GM12891 (cell line): ENCODE results near the gene MRPL27.

Experiments used
- DNase-seq: peaks from one replicate; pipeline ENCODE4 v3.0.0; 2011; ENCODE audit warnings: low spot score; ENCODE audit not compliant: insufficient read length
- FAIRE-seq: peaks from 2 replicates; lab custom pipeline; 2011; peaks lifted over from hg19 to GRCh38; lab: Jason Lieb, UNC
- PAX5 ChIP-seq: IDR thresholded peaks from 2 replicates; pipeline ENCODE4 v1.6.1; 2011; ENCODE audit warnings: low read length, moderate library complexity, mild to moderate bottlenecking; ENCODE audit not compliant: insufficient read depth, severe bottlenecking
- POLR2A ChIP-seq: IDR thresholded peaks from 2 replicates; pipeline ENCODE4 v1.6.1; 2011; ENCODE audit warnings: low read depth, low read length, control low read depth
- POLR2AphosphoS5 ChIP-seq: IDR thresholded peaks from 2 replicates; pipeline ENCODE4 v1.6.1; 2011; ENCODE audit warnings: low read depth, low read length, control low read depth
- POU2F2 ChIP-seq: IDR thresholded peaks from 2 replicates; pipeline ENCODE4 v1.6.1; 2011; ENCODE audit warnings: low read depth, mild to moderate bottlenecking, control low read depth, low read length, moderate library complexity
- SPI1 ChIP-seq: IDR thresholded peaks from 2 replicates; pipeline ENCODE4 v1.6.1; 2011; ENCODE audit warnings: low read depth, low read length, control low read depth
- TAF1 ChIP-seq: IDR thresholded peaks from 2 replicates; pipeline ENCODE4 v1.6.1; 2011; ENCODE audit warnings: low read depth, low read length, control low read depth

Gene MRPL27

DNA sequence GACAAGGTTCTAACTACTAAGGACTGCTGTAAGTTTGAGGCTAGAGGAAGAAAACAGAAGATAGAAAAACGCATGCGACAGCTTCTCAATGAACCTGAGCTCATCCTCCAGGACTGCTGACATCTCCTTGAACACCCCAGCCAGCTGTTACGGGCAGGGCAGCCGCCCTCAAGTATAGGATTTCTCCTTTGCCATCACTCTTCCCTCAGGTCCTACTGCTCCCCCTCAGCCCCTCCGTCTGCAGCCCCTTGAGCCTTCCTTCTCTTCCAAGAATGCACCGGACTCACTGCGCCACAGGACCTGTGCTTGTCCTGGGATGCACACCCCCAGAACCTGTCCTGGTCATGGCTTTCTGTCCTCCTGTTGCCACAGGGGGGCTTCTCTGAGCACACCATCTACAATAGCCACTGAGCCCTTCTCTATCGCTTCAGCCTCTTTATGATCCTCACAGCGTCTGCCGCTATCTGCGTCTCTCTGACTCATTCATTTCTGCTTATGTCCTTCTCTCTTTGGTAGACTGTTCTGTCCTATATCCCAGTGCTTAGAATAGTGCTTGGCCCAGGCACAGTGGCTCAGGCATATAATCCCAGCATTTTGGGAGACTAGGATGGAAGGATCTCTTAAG lies 42.7 kb downstream of the MRPL27 start:
- FAIRE-seq (no peak), DNase-seq (no peak)
- TF ChIP-seq TAF1 (no peak), POLR2A (no peak), POU2F2 (no peak), POLR2AphosphoS5 (no peak), SPI1 (no peak)

DNA sequence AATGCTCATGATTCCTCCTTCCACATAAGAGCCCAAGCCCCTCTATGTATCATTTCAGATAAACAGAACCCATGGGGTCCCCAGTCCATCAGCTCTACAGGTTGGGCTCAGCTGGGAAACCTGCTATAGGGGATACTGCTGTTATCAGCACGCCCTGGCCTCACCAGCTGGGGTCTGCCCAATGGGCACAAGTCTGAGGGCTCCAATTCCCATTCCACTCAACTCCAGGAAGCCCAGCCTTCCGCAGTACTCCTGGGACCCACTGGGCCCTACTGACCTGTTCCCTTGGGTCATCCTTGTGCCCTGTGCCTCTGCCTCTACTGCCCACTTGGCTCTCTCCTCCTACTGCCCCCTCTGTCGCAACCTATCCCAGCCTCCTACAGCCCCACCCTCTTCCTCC lies 43.3 kb downstream of the MRPL27 start:
- TF ChIP-seq TAF1, result no peak
- no peak for TF ChIP-seq PAX5
- TF ChIP-seq POLR2AphosphoS5, result no peak
- TF ChIP-seq POU2F2, result no peak
- TF ChIP-seq POLR2A, result no peak
- TF ChIP-seq SPI1, result no peak
- DNase-seq (no peak), FAIRE-seq (no peak)

DNA sequence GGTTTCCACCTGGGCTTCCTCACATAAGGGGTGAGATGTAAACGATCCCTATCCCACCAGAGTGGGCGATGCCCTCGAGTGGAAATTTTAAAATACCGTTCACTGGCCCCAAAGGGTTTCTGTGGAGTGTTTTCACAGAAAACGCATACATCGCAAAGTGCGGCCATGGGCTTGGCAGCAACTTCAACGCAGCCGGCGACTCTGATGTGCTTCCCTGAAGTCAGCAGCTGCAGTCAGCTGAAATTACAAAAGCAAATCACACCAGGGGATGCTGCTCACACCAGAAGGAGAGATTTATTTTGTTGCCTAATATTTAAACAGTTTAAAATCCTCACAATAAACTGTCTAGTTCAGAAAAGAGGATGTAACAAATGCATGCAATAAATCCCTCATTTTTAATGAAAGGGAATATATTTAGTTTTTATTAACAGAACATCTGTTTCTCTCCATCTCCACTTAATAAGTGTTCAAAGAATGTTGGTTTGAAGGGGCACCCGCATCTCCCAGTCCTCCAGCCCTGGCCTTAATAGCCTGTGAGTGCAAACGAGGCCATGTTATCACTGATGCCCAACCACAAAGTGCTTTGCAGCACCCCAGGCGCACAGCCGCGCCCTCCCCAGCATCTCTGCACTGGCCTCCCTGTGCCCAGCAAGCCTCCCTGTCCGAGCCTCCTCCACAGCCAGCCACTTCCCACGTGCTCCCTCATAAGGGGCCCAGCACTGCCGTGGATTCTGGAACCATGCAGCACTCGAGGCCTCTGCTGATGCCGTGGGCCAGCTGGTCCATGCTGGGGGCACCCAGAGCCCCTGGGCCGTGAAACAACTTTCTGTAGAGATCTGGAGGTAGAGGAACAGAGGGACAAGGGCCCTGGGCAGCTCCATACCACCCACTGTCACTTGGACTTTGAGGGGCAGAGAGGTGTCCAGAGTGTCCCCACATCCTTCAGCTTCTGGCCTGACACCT lies 44.3 kb downstream of the MRPL27 start:
- DNase-seq, result no peak
- no peak for FAIRE-seq
- TF ChIP-seq PAX5 (no peak), POLR2AphosphoS5 (no peak), SPI1 (no peak), POU2F2 (no peak), POLR2A (no peak), TAF1 (no peak)

GRCh38 chr17:50326831-50327364 lies 46.1 kb downstream of the MRPL27 start:
- DNase-seq (no peak), FAIRE-seq (no peak)
- TF ChIP-seq PAX5, result no peak
- peak; percentile 5; the same call in 1 of the 2 replicates for TF ChIP-seq SPI1

GRCh38 chr17:50325906-50326305 lies 47.1 kb downstream of the MRPL27 start:
- DNase-seq, result no peak
- no peak for FAIRE-seq
- TF ChIP-seq TAF1 (no peak), PAX5 (no peak), SPI1 (no peak), POLR2A (no peak), POU2F2 (no peak), POLR2AphosphoS5 (no peak)

GRCh38 chr17:50323060-50323459 lies 49.9 kb downstream of the MRPL27 start:
- DNase-seq (no peak), FAIRE-seq (no peak)
- no peak for TF ChIP-seq POLR2A
- TF ChIP-seq POLR2AphosphoS5, result no peak
- TF ChIP-seq SPI1, result no peak
- TF ChIP-seq PAX5, result no peak
- no peak for TF ChIP-seq TAF1
- no peak for TF ChIP-seq POU2F2

GRCh38 chr17:50322271-50322670 lies 50.7 kb downstream of the MRPL27 start:
- FAIRE-seq, result no peak

GRCh38 chr17:50319306-50320004 lies 53.5 kb downstream of the MRPL27 start:
- FAIRE-seq (no peak), DNase-seq (no peak)
- TF ChIP-seq PAX5, result no peak
- TF ChIP-seq POLR2AphosphoS5, result no peak
- TF ChIP-seq POU2F2, result no peak
- no peak for TF ChIP-seq POLR2A
- TF ChIP-seq SPI1, result no peak
- no peak for TF ChIP-seq TAF1

More at GRCh38 chr17:50322271-50322670, 50.7 kb downstream of the MRPL27 start:
- TF ChIP-seq SPI1 (no peak), TAF1 (no peak), PAX5 (no peak), POU2F2 (no peak), POLR2A (no peak), POLR2AphosphoS5 (no peak)
- DNase-seq, result no peak
